GM13976 (cell line): ENCODE measurements around the gene GPC5.
"Not testable (repeated sequence)": the region's sequence is repeated elsewhere in the genome, so short reads cannot be mapped to it uniquely, and the experiment has no call there.

ENCODE experiments used
- DNase-seq: peaks from one replicate; pipeline ENCODE4 v3.0.0; 2012; ENCODE audit warnings: low spot score
- CTCF ChIP-seq: IDR thresholded peaks from 2 replicates; pipeline ENCODE4 v1.5.1; 2012; ENCODE audit warnings: borderline replicate concordance, mild to moderate bottlenecking; ENCODE audit not compliant: insufficient read depth; ENCODE audit errors: extremely low read depth, missing control alignments, control extremely low read depth
- in situ Hi-C: fragments of 300-500 bp; cut with MboI; formaldehyde crosslinking; loops from one replicate; pipeline ENCODE4 v1.12.0; 2022; ENCODE audit warnings: low sequenced_read_pairs, mixed read lengths, inconsistent platforms; ENCODE audit not compliant: unreplicated experiment

The GPC5 gene

DNA sequence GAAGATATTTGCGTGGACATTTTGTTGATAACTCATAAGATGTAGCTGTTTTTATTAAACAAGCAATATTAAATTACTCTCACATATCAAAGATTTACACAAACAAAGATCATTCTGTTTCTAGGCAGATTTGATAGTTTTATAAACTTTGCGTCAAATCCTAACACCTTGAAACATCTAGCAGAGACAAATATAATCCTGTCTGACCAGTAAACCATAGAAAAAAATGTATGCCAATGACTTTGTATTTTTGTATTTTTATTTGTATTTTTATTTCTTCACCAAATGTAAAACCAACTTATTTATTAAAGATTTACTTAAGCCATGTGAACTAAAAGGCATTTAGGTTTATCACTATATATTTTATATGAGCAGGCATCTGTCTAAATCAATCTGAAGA is 494.6 kb downstream of the GPC5 start:
- no peak for TF ChIP-seq CTCF
- in situ Hi-C loops, result no loop called here
- DNase-seq, result no peak

DNA sequence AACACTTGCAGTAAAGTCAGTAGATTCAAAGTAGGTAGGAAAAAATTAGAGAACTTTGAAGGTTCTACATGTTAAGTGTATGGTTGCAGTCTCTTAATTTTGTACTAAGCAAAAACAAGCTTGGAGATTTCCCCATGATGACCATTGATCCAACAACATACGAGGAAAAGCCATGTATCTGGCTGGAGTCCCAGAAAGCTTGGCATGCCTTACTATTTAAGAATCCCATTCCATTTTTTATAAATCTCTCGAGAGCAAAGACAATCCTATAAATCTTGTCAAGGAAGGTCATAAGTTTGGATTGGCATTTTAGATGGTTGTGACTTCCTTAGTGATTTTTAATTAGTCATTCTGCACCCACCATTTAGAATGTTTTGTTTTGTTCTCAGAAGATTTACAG is 495.9 kb downstream of the GPC5 start:
- in situ Hi-C loops, result no loop called here

DNA sequence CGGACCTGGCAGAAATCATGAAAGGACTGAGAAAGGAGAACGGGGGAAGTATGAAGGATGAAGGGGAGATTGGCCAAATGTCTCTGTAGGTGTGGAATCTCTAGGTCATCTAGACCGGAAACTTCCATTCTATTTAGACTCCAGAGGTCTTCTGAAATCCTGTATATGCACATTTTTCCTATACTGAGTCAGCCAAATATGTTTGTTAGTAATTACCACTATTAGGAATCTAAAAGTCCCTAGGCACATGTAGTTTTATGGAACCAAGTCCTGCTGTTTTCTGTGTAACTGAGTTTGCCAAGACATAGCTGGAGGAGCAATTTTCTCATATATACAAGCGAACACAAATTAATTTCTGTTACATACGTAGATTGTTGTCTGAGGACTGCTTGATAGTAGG is 498.1 kb downstream of the GPC5 start:
- in situ Hi-C loops, result no loop called here
- no peak for TF ChIP-seq CTCF
- no peak for DNase-seq

More for the DNA sequence above, 495.9 kb downstream of the GPC5 start:
- no peak for DNase-seq
- no peak for TF ChIP-seq CTCF

DNA sequence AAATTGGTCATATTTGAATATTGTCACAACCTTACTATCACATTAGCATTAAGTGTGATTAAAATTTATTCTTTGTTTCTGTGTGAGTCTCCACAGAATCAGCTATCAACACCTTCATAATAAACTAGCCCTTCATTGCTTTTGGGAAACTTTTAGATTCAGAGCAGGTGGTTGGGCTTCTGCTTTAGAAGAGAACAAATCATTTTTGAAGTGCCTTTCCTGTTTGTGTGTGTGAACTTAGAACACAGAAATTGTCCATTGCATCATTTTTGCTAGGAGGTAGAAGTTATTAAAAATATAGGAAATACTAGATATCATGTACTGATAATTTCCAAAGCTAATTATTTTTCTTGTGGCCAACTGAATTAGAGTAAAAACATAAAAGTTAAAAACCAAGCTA is 500.6 kb downstream of the GPC5 start:
- in situ Hi-C loops, DNase-seq: not testable (repeated sequence)

DNA sequence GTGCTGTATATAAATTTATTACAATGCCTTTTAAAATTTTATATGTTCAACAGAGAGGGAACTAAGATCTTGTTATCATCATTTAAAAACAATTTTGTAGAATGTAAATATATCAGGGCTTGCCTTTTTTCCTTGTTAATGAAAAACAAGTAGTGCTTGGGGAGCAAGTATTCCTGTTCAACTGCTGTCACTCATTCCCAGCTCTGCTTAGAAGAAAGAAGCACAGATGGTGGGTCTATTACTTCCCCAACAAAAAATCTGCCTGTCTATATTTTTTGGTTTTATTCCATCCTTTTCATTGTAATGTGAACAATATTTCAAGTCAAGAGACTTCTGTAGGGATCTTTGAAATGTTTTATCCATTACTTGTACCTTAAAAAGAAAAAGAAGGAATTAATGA is 503.9 kb downstream of the GPC5 start:
- TF ChIP-seq CTCF, result no peak
- no peak for DNase-seq
- in situ Hi-C loops, result no loop called here

DNA sequence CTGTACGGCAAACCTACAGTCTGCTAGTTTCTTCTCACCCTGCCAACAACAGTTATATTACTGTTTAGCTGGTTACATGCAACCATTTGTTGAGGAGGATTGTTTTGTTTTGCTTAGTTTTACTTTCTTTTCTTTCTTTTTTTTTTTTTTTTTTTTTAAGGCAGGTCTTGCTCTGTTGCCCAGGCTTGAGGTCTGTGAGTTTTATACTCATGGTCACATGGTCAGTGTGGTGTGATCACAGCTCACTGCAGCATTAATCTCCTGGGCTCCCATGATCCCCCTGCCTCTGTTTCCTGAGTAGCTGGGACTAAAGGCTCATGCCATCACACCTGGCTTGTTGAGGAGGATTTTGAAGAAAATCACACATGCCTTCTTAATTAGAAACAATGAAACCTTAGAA is 505.6 kb downstream of the GPC5 start:
- no peak for TF ChIP-seq CTCF
- DNase-seq, result no peak
- in situ Hi-C loops, result no loop called here

GRCh38 chr13:91904597-91904996 is 506.2 kb downstream of the GPC5 start:
- in situ Hi-C loops, result no loop called here
- no peak for TF ChIP-seq CTCF
- DNase-seq, result no peak
